Right atrium auricular region (tissue), 2 donors: Measurements from ENCODE around the gene SLC25A15. TPM values are rescaled to one million over a fixed set of nuclear protein-coding genes. Genes with fewer than 3 reads are reported as not detected.

Experiments
- DNase-seq: peaks from one replicate; pipeline ENCODE4 v3.0.0-alpha.2; 2019; ENCODE audit warnings: low spot score
- H3K27ac ChIP-seq, 2 donors: fragments of 200-600 bp; sonication (generic); 1 replicate in 1 of 2; 2 replicates in 1 of 2; pipeline ENCODE4 v1.5.1; 2016 to 2019
- H3K27me3 ChIP-seq, 2 donors: fragments of 200-600 bp; sonication (generic); one replicate each; pipeline versions ENCODE4 v1.5.1 to v1.6.0; 2017 to 2019
- H3K36me3 ChIP-seq: fragments of 200-600 bp; sonication (generic); one replicate; pipeline ENCODE4 v1.5.1; 2016
- H3K4me1 ChIP-seq, 2 donors: fragments of 200-600 bp; sonication (generic); one replicate each; pipeline versions ENCODE4 v1.5.1 to v1.6.0; 2017 to 2019
- H3K4me3 ChIP-seq, 2 donors: fragments of 200-600 bp; sonication (generic); 1 replicate in 1 of 2; 2 replicates in 1 of 2; pipeline ENCODE4 v1.5.1; 2017 to 2019; ENCODE audit warnings: mild to moderate bottlenecking in 1 of 2, moderate library complexity in 1 of 2
- H3K9me3 ChIP-seq, 2 donors: fragments of 200-600 bp; sonication (generic); one replicate each; pipeline ENCODE4 v1.5.1; 2019
- total RNA-seq, 2 donors: library from RNA; depleted of rRNA; stranded (reverse); fragments of >200 nt; gene quantifications; one replicate each; pipeline ENCODE4 v1.1.0, GENCODE V29; 2016
- TF ChIP-seq, protein P1 (sequence below), 2 donors: fragments of 200-600 bp; sonication (generic); IDR thresholded peaks; one replicate each; pipeline ENCODE4 v1.5.1; 2019; ENCODE audit warnings: antibody characterized with exemption in 2 of 2

SLC25A15 gene
- total RNA-seq, 2 donors from 2014 or later, result 5.9 to 6.0 TPM

DNA sequence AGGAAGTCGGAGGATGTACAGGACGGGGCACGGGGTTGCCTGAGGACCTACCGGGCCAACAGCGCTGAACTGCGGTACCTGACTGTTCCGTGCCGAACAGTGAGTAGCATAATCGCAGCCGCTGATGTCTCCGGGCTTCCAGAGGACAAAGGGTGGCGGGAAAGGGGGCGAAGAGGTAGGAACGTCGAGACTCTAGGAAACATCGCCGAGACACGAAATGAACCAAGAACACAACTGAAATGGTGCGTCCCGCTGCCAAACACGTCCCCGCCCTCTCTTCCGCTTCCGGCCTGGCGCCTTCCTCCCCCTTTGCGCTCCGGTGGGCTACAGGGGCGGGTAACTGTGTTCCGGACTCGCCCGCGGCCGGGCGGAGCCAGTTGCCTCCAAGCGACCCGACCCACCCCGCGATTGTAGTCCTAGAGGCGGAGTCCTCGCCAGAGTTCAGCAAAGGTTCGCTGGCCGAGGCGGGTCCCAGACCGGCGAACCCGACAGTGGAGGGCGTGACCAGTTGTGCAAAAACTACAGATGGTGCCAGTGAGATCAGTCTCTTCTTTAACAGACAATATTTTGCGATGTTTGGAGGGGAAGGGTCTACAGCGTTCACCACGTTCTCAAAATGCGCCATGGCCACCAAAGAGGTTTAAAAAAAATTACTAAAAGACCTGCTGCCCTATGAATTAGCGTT lies 18.3 kb upstream of the SLC25A15 start, which contains the start of gene MRPS31:
Gene MRPS31, minus strand, starts transcription at position 257 of the 685 bp plus-strand sequence. Its CDS starts 54 bp downstream, at position 203.
- peak within 1 kb of the TSS; percentile 78 to 91 for H3K4me3 ChIP-seq
- DNase-seq, result peak; percentile 97
- TF ChIP-seq, protein P1, sequence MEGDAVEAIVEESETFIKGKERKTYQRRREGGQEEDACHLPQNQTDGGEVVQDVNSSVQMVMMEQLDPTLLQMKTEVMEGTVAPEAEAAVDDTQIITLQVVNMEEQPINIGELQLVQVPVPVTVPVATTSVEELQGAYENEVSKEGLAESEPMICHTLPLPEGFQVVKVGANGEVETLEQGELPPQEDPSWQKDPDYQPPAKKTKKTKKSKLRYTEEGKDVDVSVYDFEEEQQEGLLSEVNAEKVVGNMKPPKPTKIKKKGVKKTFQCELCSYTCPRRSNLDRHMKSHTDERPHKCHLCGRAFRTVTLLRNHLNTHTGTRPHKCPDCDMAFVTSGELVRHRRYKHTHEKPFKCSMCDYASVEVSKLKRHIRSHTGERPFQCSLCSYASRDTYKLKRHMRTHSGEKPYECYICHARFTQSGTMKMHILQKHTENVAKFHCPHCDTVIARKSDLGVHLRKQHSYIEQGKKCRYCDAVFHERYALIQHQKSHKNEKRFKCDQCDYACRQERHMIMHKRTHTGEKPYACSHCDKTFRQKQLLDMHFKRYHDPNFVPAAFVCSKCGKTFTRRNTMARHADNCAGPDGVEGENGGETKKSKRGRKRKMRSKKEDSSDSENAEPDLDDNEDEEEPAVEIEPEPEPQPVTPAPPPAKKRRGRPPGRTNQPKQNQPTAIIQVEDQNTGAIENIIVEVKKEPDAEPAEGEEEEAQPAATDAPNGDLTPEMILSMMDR (IDR thresholded peaks at IDR 0.05), result no peak
- peaks cover 0 to 14% of the 10 kb centered on the region in 2 donors for H3K4me1 ChIP-seq
- H3K27me3 ChIP-seq, result no peaks in the 10 kb centered on the region
- H3K9me3 ChIP-seq, result no peaks in the 10 kb centered on the region
- H3K36me3 ChIP-seq, result peaks cover 6% of the 10 kb centered on the region
- peak within 1 kb of the TSS; percentile 84 to 86 for H3K27ac ChIP-seq

DNA sequence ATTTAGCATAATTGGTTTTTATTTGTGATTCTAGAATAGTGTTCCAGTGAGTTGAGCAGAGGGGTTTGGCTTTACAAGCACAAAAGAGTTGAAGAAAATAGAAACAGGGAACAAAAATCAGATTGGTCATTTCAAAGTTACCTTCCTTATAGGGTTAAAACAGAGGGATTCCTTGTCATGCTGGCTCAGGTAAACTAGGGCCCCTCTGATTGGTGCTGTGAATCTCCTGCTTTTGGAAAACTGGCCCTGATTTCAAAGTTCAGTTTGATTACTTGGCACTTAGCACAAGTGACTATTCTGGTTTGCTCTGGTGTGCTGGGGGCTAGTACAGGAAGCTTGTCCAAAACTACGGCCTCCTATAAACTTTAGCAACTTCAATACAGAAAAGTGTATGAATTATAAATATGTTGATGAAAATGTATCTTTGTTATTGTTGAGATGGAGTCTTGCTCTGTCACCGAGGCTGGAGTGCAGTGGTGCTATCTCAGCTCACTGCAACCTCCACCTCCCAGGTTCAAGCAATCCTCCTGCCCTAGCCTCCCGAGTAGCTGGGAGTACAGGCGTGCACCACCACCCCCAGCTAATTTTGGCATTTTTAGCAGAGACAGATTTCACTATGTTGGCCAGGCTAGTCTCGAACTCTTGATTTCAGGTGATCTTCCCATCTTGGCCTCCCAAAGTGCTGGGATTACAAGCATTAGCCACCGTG lies 16.5 kb upstream of the SLC25A15 start:
- H3K36me3 ChIP-seq, result no peaks in the 10 kb centered on the region
- H3K4me1 ChIP-seq, result peaks cover 0 to 18% of the 10 kb centered on the region in 2 donors
- H3K4me3 ChIP-seq, result no peak overlapping the region
- TF ChIP-seq, protein P1 (IDR thresholded peaks at IDR 0.05), result no peak
- DNase-seq, result no peak
- no peaks in the 10 kb centered on the region for H3K27me3 ChIP-seq
- no peaks in the 10 kb centered on the region for H3K9me3 ChIP-seq
- no peak overlapping the region for H3K27ac ChIP-seq

DNA sequence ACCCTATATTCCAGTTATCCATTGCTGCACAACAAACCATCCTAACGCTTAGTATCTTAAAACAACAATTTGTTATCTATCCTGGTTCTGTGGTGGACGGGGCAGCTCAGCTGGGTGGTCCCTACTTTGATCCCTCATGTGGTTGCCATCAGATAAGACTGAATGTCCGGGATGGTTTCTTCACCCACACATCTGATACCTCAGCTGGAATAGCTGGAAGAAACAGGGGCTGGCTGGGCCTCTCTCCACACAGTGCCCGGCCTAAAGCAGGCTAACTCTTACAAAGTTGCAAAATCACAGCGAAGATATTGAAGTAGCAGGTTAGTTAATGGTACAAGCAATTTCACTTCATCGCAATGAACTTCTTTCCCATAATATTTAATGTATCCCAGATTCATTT lies 14.7 kb upstream of the SLC25A15 start:
- TF ChIP-seq, protein P1 (IDR thresholded peaks at IDR 0.05), result no peak
- no peaks in the 10 kb centered on the region for H3K27me3 ChIP-seq
- H3K36me3 ChIP-seq, result no peaks in the 10 kb centered on the region

DNA sequence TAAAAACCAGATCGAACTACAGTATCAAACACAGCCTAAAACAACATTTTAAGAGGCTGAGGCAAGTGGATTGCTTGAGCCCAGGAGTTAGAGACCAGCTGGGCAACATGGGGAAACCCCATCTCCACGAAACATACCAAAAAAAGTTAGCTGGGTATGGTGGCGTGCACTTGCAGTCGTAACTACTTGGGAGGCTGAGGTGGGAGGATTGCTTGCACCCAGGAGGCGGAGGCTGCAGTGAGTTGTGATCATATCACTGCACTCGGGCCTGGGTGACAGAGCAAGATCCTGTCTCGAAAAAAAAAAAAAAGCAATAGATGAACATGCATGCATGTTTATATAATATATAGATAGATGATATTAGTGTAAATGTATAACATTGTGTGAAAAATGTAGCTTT lies 13.2 kb upstream of the SLC25A15 start:
- Histone ChIP-seq H3K9me3 (no peaks in the 10 kb centered on the region), H3K4me3 (no peak overlapping the region), H3K36me3 (no peaks in the 10 kb centered on the region), H3K27ac (no peak overlapping the region), H3K27me3 (no peaks in the 10 kb centered on the region), H3K4me1 (peaks cover 0 to 7% of the 10 kb centered on the region in 2 donors)
- no peak for DNase-seq
- TF ChIP-seq, protein P1 (IDR thresholded peaks at IDR 0.05), result no peak

More for the DNA sequence above, 14.7 kb upstream of the SLC25A15 start:
- Histone ChIP-seq H3K4me1 (peaks cover 0 to 16% of the 10 kb centered on the region in 2 donors), H3K4me3 (no peak overlapping the region), H3K27ac (no peak overlapping the region), H3K9me3 (no peaks in the 10 kb centered on the region)
- no peak for DNase-seq

DNA sequence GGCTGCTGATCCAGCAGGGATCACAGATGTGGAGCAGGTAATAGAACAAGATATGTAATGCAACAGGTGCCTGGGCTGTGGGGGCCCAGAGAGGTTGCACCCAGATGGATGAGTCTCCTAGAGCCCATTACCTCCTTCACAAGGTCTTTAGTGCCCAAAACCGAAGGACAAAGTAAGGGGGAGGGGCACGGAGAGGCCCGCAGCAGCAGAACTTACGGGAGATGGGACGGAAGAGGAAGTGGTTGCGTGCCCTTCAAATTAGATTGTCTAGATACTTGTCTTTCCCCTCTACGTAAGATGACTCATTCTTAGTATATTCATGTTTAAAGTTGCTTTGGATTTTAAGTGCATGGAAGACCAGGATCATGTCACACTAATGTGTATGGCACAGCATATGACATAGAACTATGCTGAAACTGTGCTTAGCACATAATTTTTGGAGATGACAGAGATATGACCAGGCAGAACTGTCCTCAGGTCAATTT lies 12.7 kb upstream of the SLC25A15 start:
- H3K27me3 ChIP-seq, result no peaks in the 10 kb centered on the region
- no peaks in the 10 kb centered on the region for H3K9me3 ChIP-seq
- no peak overlapping the region for H3K27ac ChIP-seq
- no peak for DNase-seq
- H3K4me3 ChIP-seq, result no peak overlapping the region
- no peaks in the 10 kb centered on the region for H3K36me3 ChIP-seq
- H3K4me1 ChIP-seq, result peaks cover 0 to 7% of the 10 kb centered on the region in 2 donors
- TF ChIP-seq, protein P1 (IDR thresholded peaks at IDR 0.05), result no peak
